Stimulated activated CD8-positive, alpha-beta memory T cell treated with anti-CD3 and anti-CD28 coated beads, Interleukin-4, amount 100 ng/mL, for 1 hour (primary cell): ENCODE results near the gene TXNRD1.
"Not testable (repeated sequence)": the region's sequence is repeated elsewhere in the genome, so short reads cannot be mapped to it uniquely, and the experiment has no call there.

Source experiments
- DNase-seq, 2 donors: peaks; one replicate each; pipeline ENCODE4 v3.0.0-alpha.2; 2020; ENCODE audit warnings: low read depth in 2 of 2, low spot score in 1 of 2

TXNRD1 gene

DNA sequence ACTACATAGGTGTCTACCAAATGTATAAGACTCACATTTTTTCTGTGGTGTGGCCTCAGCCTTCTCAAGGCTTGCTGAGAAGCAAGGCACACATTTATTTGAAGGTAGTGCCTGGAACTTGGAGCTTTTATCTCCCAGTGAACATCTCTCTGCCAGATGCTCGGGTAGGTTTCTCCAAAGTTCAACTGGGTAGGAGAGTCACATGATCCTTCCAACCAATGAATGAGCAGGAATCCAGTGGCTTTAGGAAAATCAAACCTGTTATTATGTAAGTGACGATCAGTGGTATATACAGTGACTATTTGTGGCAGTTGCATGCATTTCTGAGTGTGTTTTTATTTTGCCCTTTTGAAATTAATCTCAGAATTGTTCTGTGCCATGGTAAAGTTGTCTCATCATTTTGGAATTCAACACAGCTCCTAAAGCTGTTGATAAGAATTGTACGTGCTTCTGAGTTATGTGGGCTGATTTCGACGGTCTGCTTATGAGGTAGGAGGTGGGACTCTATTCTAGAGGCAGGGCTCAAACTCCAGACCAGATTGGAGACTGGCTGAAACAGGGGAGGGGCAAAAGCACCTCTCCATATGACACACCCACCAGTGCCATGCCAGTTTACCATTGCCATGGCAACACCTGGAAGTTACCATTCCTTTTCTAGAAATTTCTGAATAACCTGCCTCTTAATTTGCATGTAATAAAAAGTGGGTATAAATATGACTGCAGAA lies 145.6 kb downstream of the TXNRD1 start:
- DNase-seq = no peak

DNA sequence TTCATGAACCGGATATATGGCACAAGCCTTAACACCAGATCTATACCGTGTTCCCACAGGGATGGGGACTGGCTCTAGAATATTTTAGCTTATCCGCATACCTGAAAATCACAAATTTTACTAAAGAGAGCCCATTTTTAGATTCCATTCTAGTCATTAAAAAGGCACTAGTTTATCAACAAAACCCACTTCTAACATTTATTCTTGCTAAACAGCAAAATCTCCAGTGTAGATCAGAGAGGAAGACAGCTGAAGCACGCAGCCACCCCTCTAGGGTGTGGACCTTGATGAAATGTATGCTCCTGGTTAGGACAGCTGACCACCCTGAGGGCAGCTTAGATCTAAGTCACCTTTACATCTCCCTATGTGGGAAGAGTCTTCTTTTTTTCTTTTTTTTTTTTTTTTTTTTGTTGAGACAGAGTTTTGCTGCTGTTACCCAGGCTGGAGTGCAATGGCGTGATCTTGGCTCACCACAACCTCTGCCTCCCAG lies 150.4 kb downstream of the TXNRD1 start:
- DNase-seq = no peak

DNA sequence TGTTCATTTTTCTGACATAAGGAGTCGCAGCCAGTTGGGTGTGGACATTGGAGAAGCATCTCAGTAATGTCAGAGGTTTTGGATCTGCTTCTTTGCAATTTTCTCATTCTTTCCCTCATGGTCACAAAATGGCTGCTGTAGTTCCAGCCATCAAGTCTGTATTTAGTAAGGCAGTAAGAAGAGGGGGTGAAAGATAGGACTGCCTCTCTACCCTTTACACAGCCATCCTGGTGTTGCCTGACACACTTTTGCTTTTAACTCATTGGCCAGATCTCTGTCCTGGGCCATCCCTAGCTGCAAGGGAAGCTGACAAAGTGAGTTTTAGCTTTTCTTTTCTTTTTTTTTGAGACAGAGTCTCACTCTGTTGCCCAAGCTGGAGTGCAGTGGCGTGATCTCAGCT lies 154.1 kb downstream of the TXNRD1 start:
- DNase-seq = no peak

DNA sequence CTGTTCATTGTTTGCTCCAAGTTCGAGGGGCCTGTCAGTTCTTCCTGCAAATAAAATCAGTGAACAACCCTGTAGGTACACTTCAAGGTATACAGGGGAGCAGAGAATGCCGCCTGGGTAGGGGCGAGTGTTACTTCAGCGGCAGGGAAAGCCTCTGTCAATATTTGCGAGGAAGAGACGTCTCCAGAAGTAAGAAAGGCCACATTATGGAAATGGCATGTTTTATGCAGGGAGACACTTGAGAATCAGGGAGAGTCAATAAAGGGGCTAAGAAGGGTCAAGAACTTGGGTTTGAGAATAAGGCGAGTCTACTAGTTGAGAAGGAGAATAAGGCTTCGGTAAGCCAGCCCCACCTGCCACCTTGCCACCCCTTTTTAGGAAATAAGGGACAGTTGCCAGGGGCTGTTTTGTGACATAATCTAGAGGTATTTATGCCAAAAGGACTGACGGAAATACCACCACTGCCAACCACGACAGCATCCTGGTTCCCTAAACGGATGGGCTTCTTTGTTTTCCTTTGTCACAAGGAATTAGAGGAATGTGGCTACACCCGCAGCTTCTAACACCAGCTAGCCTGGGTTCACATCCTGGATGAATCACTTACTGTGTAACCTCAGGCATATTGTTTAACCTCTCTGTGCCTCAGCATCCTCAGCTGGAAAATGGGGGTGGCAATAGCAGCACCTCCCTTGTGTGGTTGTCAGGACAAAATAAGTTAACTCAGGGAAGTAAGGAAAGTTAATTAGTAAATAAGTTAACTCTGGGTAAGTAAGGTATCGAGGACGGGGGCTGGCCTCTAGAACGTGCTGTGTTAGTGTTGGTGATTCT lies 155.7 kb downstream of the TXNRD1 start:
- DNase-seq = no peak

DNA sequence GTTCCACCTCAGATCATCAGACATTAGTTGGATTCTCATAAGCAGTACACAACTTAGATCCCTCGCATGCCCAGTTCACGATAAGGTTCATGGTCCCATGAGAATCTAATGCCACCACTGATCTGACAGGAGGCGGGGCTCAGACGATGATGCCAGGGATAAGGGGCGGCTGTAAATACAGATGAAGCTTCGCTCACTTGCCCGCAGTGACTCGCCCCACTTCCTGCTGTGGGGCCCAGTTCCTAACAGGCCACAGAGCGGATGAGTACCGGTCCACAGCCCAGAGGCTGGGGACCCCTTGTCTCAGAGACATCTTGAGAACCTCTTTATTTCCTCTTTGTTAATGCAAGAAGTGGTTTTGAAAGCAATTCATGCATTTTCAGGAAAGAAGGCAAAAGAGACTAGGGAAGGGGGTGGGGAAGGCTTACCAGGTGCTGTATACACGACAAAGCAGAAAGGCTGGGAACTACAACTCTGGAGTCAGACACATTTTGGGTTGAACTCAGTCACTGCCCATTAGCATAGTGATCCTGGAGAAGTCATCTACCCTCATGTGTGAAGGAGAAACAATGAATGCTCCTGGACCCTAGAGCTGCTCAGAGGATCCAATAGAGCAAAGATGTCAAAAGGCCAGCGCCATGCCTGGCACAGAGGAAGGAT lies 156.6 kb downstream of the TXNRD1 start:
- no peak for DNase-seq

DNA sequence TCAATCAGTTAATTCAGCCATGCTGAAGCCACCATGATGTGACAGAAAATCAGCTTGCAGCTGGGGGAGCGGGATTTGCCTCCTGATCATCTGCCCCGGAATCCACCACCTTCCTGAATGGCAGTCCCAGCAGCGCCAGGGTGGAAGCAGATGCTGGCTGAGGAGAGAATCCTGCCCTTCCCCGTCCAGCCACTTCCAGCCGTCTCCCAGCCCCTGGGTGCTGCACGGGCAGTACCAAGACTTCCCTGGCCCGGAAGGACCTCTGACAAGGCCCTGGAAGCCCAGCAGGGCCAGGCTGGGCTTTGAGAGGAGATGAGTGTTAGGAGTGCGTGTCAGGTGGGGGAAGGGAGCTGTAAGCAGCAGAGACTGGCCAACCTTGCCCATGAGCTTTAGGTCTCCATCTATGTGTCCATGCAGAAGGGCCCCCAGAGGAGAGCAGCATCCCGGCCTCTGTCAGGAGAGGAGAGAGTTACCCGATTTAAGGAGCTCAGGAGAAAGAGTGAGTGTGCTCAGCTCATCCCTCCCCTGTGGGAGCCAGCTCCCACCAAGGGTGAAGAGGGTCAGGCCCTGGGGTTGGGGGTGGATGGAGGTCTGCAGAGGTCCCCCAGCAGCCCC lies 157.2 kb downstream of the TXNRD1 start:
- DNase-seq = no peak

DNA sequence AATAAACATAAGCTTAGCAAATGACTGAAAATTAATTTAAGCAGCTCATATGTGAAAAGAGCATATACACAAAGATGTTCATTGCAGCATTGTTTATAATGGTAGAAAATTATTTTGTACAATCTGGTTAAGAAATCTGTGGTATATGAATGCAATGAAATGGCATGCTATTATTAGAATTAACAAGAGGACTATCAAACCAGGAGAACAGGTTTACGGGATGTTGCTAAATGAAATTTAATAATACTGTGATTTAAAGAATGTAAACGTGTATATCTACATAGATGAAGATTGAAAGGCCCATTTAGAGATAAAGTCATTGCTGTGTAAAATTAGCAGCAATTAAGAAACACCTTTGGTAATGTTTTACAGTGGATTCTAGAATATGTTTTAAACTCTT lies 158.5 kb downstream of the TXNRD1 start:
- no peak for DNase-seq

DNA sequence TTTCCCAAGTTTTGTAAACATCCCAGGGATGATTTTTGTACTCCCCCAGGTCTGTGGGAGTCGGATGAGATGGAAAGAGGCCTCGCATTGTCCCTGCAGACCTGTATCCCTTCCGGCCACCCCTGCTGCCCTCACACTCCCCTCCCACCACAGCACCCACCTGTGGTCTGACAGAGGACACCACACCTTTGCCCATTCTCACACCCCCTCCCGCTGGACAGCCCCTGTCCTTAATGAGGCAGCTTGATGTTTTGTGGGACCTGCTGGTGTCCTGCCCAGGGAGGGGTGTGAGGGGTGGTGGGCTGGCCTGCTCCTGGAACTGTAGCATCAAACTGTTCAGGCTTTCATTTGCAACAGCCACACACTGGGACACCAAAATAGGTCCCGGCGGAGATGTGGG lies 159.2 kb downstream of the TXNRD1 start:
- no peak for DNase-seq

DNA sequence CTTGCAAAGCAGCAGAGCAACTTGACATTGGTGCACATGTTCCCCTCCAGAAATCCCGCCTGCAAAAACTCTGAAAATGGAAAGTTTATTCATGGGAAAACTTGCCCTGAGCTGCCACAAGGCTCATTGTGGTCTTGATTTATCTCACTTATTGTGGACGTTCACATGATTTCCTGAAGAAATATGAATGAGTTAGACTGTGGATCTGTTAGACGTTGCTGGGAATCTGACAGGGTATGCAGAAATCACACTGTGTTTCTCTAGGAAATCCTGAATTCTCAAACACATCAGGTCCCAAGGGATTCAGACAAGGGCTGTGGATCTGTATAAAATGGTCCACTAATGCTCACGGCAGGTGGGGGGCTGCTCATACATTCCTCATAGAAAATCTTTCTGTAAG lies 160.2 kb downstream of the TXNRD1 start:
- DNase-seq = no peak

DNA sequence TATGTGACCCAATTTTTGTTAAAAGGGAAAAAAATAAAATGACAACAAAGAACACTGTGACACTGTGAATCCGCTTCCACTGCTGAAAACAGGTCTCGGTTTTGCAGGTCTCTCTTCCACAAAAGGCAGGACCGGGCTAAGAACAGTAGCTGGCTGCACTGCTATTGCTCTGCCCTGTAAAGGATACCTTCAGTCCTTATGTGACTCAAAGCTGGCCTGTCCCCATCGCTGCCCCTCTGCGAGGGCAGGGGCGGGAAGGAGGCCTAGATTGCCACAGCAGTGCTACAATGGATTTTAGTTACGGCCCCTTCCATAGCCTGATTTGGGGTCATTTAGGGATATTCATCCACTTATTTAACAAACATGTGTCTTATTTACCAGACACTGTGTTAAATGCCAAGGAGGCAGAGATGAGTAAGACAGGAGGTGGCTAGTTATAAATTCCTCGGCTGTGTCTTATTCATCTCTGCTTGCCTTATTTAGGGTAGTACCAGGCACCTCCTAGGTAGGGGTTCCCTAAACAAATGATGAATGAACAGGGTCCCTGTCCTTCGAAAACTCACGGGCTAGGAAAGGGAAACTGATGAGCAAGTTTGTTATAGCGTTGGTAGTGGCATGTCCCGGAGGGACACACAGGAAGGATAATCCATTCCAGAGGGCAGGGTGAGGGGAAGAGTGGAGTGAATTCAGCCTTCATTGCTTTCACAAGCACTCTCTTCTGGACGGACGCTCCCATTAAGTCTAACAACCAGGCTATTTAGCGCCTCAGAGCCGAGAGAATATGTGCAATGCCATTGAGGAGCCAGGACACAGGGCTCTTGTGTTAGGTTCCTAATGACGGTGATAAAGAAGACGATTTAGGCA lies 161.3 kb downstream of the TXNRD1 start:
- no peak for DNase-seq

DNA sequence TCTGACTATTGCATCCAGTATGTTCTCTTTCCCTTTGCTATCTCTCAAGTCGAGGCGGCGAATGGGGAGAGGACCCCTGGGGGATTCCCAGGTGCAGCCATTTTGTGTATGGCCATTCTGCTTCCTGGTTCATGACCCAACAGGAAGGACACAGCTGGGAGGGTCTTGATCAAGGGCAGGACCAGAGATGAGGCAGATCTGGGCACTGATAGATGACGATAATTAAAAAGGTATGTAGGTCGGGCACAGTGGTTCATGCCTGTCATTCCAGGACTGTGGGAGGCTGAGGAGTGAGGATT lies 161.9 kb downstream of the TXNRD1 start:
- DNase-seq = no peak

DNA sequence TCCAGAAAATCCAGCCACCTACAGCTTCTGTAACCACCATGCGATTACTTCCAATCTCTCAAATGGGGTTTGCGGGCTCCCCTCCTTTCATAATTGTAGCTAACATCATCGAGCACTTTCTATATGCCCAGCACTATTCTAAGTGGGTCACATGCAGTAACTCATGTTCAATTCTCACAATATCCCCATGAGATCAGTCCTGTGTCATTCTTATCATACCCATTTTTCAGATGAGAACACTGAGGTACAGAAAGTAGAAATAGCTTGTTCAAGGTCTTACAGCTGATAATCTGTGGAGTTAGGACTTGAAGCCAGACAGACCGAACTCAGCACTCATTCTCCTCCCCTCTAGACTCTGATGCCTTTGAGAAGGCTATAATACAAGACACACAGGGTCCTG lies 162.8 kb downstream of the TXNRD1 start:
- DNase-seq = no peak

DNA sequence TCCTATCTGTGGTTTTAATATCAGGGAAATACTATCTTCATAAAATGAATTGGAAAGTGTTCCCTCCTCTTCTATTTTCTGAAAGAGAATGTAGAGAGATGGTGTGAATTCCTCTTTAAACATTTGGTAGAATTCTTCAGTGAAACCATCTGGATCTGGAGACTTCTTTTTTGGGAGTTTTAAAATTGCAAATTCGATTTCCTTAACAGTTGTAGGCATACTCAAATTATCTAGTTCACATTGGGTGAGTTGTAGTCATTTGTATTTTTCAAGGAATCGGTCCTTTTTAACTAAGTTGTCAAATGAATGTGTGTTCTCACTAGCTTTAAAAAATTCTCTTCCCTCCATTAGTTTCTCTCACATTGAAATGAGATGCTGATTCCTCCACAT lies 165.8 kb downstream of the TXNRD1 start:
- no peak for DNase-seq

DNA sequence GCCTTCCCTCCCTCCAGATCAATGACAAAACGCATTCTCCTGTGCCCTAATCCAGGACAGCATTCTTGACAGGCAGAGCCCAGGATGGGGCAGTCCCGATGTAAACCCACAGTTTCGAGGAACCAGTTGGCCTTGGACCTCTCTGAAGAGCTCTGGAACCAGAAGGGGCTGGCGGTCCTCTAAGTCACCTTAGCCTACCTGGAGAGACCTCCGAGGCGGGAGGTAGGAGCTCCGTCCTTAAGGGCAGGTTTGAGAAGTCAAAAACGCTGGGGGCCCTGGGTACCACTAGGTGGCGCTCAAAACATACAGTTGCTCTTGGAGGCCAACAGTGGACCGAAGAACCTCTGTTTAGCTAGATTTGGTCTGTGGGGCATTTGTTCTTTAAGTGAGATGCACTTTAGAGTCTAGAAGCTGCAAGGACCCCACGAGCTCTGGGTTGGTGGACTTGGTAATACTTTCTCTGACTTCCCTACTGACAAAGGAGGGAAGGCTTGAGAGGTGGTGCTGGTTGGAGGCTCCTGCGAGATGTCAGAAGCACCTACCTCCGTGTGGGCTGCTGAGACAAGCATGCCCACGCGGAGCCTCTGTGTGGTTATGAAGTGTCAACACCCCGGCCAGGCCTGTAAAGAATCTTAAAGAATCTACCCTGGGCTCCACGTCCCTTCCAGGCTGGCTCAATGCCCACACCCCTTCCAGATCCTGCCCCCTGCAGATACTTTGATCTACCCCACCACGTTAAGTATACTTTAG lies 166.3 kb downstream of the TXNRD1 start:
- DNase-seq = peak; percentile 69 to 72

DNA sequence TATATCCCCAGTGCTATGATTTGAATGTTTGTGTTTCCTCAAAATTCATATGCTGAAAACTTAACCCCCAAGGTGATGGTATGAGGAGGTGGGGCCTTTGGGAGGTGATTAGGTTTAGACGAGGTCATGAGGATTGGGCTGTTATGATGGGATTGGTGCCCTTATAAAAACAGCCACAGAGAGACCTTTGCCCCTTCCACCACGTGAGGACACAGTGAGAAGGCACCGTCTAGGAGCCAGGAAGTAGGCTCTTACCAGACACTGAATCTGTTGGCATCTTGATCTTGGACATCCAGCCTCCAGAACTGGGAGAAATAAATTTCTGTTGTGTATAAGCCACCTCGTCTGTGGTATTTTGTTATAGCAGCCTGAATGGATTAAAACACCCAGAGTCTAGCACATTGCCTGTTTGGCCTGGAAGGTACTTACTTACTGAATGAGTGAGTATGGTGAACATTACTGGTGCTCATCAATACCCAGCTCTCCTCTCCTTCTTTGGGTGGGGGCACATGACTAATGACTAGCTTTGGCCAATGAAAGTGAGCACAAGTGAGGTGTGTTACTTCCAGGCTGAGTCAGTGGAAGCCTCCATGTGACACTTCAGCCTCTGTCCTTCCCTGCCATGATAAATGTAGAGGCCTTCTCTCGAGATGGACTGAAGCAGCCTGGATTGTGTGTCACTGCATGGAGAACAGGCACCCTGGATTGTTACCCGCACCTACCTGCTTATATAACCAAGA lies 168.7 kb downstream of the TXNRD1 start:
- no peak for DNase-seq

DNA sequence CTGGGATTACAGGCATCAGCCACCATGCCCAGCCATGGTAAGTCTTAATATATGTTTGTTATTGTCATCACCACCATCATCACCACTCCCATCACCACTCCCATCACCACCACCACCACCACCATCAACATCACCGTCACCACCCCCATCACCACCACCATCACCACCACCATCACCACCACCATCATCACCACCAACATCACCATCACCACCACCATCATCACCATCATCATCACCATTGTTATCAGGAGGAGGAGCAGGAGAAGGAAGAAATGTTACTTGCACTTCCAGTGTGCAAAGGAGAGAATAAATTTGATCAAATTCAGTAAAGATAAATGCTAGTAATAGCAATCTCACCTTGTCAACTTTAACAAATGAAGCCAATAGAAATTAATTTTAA lies 169.9 kb downstream of the TXNRD1 start:
- DNase-seq = no peak

DNA sequence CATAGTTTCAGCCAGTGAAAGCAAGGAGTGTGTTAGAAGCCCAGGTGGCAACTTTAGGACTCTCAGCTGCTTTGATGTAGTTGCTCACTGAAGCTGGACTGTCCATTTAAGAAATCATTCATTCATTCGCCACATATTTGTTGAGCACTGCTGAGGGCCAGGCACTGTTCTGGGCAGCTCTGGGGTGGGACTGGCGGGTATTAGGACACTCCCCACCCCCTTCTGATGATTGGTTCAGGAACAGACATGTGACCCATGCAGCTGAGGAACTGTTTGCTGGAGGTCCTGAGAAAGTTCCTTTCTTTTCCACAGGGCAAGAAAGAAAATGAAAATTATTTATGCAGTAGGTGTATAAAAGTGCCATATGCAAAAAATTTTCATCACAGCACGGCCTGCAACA lies 170.9 kb downstream of the TXNRD1 start:
- DNase-seq = no peak

DNA sequence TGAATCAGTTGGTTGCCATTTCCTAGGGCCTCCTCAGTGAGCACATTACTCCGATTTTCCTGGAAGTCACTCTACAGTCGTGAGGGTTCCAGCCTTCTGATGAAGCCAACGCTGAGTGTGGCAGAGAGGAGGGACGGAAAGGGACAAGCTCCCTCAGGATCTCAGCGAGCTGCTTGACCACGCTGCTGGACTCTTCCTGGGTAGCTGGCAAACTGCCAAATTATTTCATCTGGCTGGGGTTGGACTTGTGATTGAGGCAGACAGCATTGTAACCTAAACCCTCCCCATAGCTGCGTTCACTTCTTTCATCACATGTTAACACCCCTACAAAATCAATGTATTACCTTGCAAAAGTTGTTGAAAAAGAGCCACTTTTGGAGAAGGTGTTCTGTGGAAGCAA lies 171.6 kb downstream of the TXNRD1 start:
- DNase-seq = no peak

DNA sequence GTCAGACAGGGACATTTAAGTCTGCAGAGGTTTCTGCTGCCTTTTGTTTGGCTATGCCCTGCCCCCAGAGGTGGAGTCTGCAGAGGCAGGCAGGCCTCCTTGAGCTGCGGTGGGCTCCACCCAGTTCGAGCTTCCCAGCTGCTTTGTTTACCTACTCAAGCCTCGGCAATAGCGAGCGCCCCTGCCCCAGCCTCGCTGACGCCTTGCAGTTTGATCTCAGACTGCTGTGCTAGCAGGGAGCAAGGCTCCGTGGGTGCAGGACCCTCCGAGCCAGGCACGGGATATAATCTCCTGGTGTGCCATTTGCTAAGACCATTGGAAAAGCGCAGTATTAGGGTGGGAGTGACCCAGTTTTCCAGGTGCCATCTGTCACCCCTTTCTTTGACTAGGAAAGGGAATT lies 178.5 kb downstream of the TXNRD1 start:
- DNase-seq = not testable (repeated sequence)
